ENCODE data around the gene MORN3.

- TF ChIP-seq CTCF (IDR thresholded peaks at IDR 0.05) (no peak), POLR2AphosphoS5 (IDR thresholded peaks at IDR 0.05) (no peak), POLR2A (IDR thresholded peaks at IDR 0.05) (no peak)
These were observed 23.8 kb upstream of the MORN3 start for GRCh38 chr12:121693155-121693687.
